ENCODE data around the gene OTOG.
"Not testable (repeated sequence)": the region's sequence is repeated elsewhere in the genome, so short reads cannot be mapped to it uniquely, and the experiment has no call there.

The OTOG gene

GRCh38 chr11:17604201-17604914 lies 57.3 kb downstream of the OTOG start:
- DNase-seq (ENCODE audit: low read depth in 2 of 2): no peak

GRCh38 chr11:17604915-17605233 lies 57.8 kb downstream of the OTOG start:
- no peak for DNase-seq (ENCODE audit: low read depth in 2 of 2)

- no peak for DNase-seq (ENCODE audit: low read depth in 2 of 2)
Measured at GRCh38 chr11:17605651-17606122, 58.6 kb downstream of the OTOG start.

- no peak for DNase-seq (ENCODE audit: low read depth in 2 of 2)
Measured at GRCh38 chr11:17606233-17607082, 59.4 kb downstream of the OTOG start.

- no peak for DNase-seq (ENCODE audit: low read depth in 2 of 2)
Measured at GRCh38 chr11:17607083-17607429, 60.0 kb downstream of the OTOG start.

- DNase-seq (ENCODE audit: low read depth in 2 of 2): no peak
Measured at GRCh38 chr11:17607591-17608570, 60.8 kb downstream of the OTOG start.

- no peak for DNase-seq (ENCODE audit: low read depth in 2 of 2)
Measured at GRCh38 chr11:17608821-17609220, 61.8 kb downstream of the OTOG start.

- DNase-seq (ENCODE audit: low read depth in 2 of 2): no peak
Measured at GRCh38 chr11:17609291-17610084, 62.4 kb downstream of the OTOG start.

- no peak for DNase-seq (ENCODE audit: low read depth in 2 of 2)
Measured at GRCh38 chr11:17610085-17610894, 63.2 kb downstream of the OTOG start.

- no peak for DNase-seq (ENCODE audit: low read depth in 2 of 2)
Measured at GRCh38 chr11:17611049-17611448, 64.0 kb downstream of the OTOG start.

- no peak for DNase-seq (ENCODE audit: low read depth in 2 of 2)
Measured at GRCh38 chr11:17611503-17612220, 64.6 kb downstream of the OTOG start.

- no peak for DNase-seq (ENCODE audit: low read depth in 2 of 2)
Measured at GRCh38 chr11:17612221-17613188, 65.4 kb downstream of the OTOG start.

GRCh38 chr11:17613428-17613962 lies 66.4 kb downstream of the OTOG start:
- no peak for DNase-seq (ENCODE audit: low read depth in 2 of 2)

- no peak for DNase-seq (ENCODE audit: low read depth in 2 of 2)
Measured at GRCh38 chr11:17613983-17614382, 66.9 kb downstream of the OTOG start.

- not testable (repeated sequence) for DNase-seq (ENCODE audit: low read depth in 2 of 2)
Measured at GRCh38 chr11:17622711-17623110, 75.7 kb downstream of the OTOG start.

GRCh38 chr11:17629113-17629512 lies 82.1 kb downstream of the OTOG start:
- DNase-seq (ENCODE audit: low read depth in 2 of 2): no peak

- no peak for DNase-seq (ENCODE audit: low read depth in 2 of 2)
Measured at GRCh38 chr11:17630936-17631335, 83.9 kb downstream of the OTOG start.

- DNase-seq (ENCODE audit: low read depth in 2 of 2): no peak
Measured at GRCh38 chr11:17631702-17632365, 84.8 kb downstream of the OTOG start.
